H9 (cell line): Measurements from ENCODE around the gene PACSIN2. TPM values are rescaled to one million over a fixed set of nuclear protein-coding genes. Genes with fewer than 3 reads are reported as not detected.
"Not testable (repeated sequence)": the region's sequence is repeated elsewhere in the genome, so short reads cannot be mapped to it uniquely, and the experiment has no call there.

ENCODE experiments used
- DNase-seq: peaks from one replicate; pipeline ENCODE4 v3.0.0-alpha.2; 2017
- H2AFZ ChIP-seq: one replicate; pipeline ENCODE4 v1.6.1; 2013; ENCODE audit warnings: mild to moderate bottlenecking, low read length, control low read depth, moderate library complexity
- H2AK5ac ChIP-seq: 2 replicates; pipeline ENCODE4 v1.6.1; 2013; ENCODE audit warnings: low read length, control low read depth, mixed read lengths; ENCODE audit not compliant: insufficient read length
- H2BK120ac ChIP-seq: one replicate; pipeline ENCODE4 v1.6.1; 2013; ENCODE audit warnings: low read depth, mild to moderate bottlenecking, low read length, control low read depth, inconsistent platforms; ENCODE audit not compliant: poor library complexity, severe bottlenecking
- H2BK12ac ChIP-seq: 2 replicates; pipeline ENCODE4 v1.6.1; 2013; ENCODE audit warnings: low read length, control low read depth, mixed read lengths, low read depth; ENCODE audit not compliant: insufficient read length
- H2BK15ac ChIP-seq: 2 replicates; pipeline ENCODE4 v1.6.1; 2013; ENCODE audit warnings: low read depth, low read length, control low read depth
- H2BK20ac ChIP-seq: one replicate; pipeline ENCODE4 v1.6.1; 2013; ENCODE audit warnings: low read depth, mild to moderate bottlenecking, low read length, control low read depth, inconsistent platforms; ENCODE audit not compliant: poor library complexity, severe bottlenecking
- H2BK5ac ChIP-seq: 2 replicates; pipeline ENCODE4 v1.6.1; 2013; ENCODE audit warnings: low read length, control low read depth, mixed read lengths; ENCODE audit not compliant: insufficient read length
- H3K14ac ChIP-seq: 2 replicates; pipeline ENCODE4 v1.6.1; 2013; ENCODE audit warnings: low read length, control low read depth; ENCODE audit not compliant: insufficient read depth
- H3K18ac ChIP-seq: 2 replicates; pipeline ENCODE4 v1.6.1; 2013; ENCODE audit warnings: low read depth, mild to moderate bottlenecking, mixed read lengths, low read length, control low read depth; ENCODE audit not compliant: insufficient read length
- H3K23ac ChIP-seq: 2 replicates; pipeline ENCODE4 v1.6.1; 2013; ENCODE audit warnings: low read length, control low read depth, mixed read lengths, low read depth; ENCODE audit not compliant: insufficient read length
- H3K23me2 ChIP-seq: 2 replicates; pipeline ENCODE4 v1.6.1; 2013; ENCODE audit warnings: low read depth, mild to moderate bottlenecking, mixed read lengths, low read length, control low read depth; ENCODE audit not compliant: insufficient read length, poor library complexity, severe bottlenecking
- H3K27ac ChIP-seq: 2 replicates; pipeline ENCODE4 v1.5.1; 2013; ENCODE audit warnings: low read length, control low read depth, mixed read lengths, low read depth; ENCODE audit not compliant: insufficient read length
- H3K27me3 ChIP-seq: 2 replicates; pipeline ENCODE4 v1.6.1; 2013; ENCODE audit warnings: low read length, control low read depth, inconsistent platforms; ENCODE audit not compliant: insufficient read depth
- H3K4ac ChIP-seq: 2 replicates; pipeline ENCODE4 v1.6.1; 2013; ENCODE audit warnings: low read depth, mild to moderate bottlenecking, control low read depth, inconsistent platforms, low read length, moderate library complexity
- H3K4me1 ChIP-seq: 2 replicates; pipeline ENCODE4 v1.6.1; 2013; ENCODE audit warnings: low read length, control low read depth, inconsistent platforms; ENCODE audit not compliant: insufficient read depth
- H3K4me2 ChIP-seq: 2 replicates; pipeline ENCODE4 v1.6.1; 2013; ENCODE audit warnings: low read length, control low read depth, mixed read lengths; ENCODE audit not compliant: insufficient read length, insufficient read depth
- H3K56ac ChIP-seq: 2 replicates; pipeline ENCODE4 v1.6.1; 2013; ENCODE audit warnings: low read depth, mild to moderate bottlenecking, mixed read lengths, low read length, control low read depth; ENCODE audit not compliant: insufficient read length
- H3K79me1 ChIP-seq: 2 replicates; pipeline ENCODE4 v1.6.1; 2013; ENCODE audit warnings: low read depth, mild to moderate bottlenecking, moderate library complexity, low read length, control low read depth, inconsistent platforms; ENCODE audit not compliant: insufficient read depth, poor library complexity, severe bottlenecking
- H3K79me2 ChIP-seq: 2 replicates; pipeline ENCODE4 v1.6.1; 2013; ENCODE audit warnings: low read length, control low read depth, inconsistent platforms; ENCODE audit not compliant: insufficient read depth
- H3K9ac ChIP-seq: 2 replicates; pipeline ENCODE4 v1.6.1; 2013; ENCODE audit warnings: low read length, control low read depth, mixed read lengths; ENCODE audit not compliant: insufficient read length; ENCODE audit errors: extremely low read depth
- H3K9me3 ChIP-seq: one replicate; pipeline ENCODE4 v1.6.1; 2013; ENCODE audit warnings: low read depth, low read length, inconsistent platforms; ENCODE audit not compliant: control insufficient read depth
- H3T11ph ChIP-seq: one replicate; pipeline ENCODE4 v1.6.1; 2013; ENCODE audit warnings: mild to moderate bottlenecking, low read length, control low read depth, inconsistent platforms
- H4K20me1 ChIP-seq: one replicate; pipeline ENCODE4 v1.6.1; 2013; ENCODE audit not compliant: control insufficient read depth, insufficient read length, insufficient read depth
- H4K5ac ChIP-seq: 2 replicates; pipeline ENCODE4 v1.6.1; 2013; ENCODE audit warnings: low read depth, mild to moderate bottlenecking, mixed read lengths, low read length, control low read depth; ENCODE audit not compliant: insufficient read length
- H4K8ac ChIP-seq: replicated peaks from 2 replicates; pipeline ENCODE4 v1.6.1; 2013; ENCODE audit warnings: low read length, control low read depth, mixed read lengths, low read depth; ENCODE audit not compliant: insufficient read length
- H4K91ac ChIP-seq: 2 replicates; pipeline ENCODE4 v1.6.1; 2013; ENCODE audit warnings: low read depth, mild to moderate bottlenecking, moderate library complexity, mixed read lengths, low read length, control low read depth; ENCODE audit not compliant: insufficient read length
- H3K27ac Mint-ChIP-seq, 3 experiments: 2 replicates in 2 of 3; 3 replicates in 1 of 3; pipeline ENCODE4 v1.8.0; 2020 to 2021; ENCODE audit warnings: mixed read lengths in 3 of 3, mild to moderate bottlenecking in 1 of 3, moderate library complexity in 1 of 3
- H3K27me3 Mint-ChIP-seq: 2 replicates; pipeline ENCODE4 v1.8.0; 2021; ENCODE audit warnings: low read depth, mild to moderate bottlenecking, moderate library complexity, mixed read lengths
- H3K36me3 Mint-ChIP-seq, 3 experiments: 2 replicates in 2 of 3; 3 replicates in 1 of 3; pipeline ENCODE4 v1.8.0; 2020 to 2021; ENCODE audit warnings: low read depth in 3 of 3, mixed read lengths in 3 of 3; ENCODE audit not compliant: insufficient read depth in 1 of 3
- H3K4me1 Mint-ChIP-seq, 2 experiments: 2 replicates each; pipeline ENCODE4 v1.8.0; 2020; ENCODE audit warnings: mixed read lengths in 2 of 2
- H3K4me3 Mint-ChIP-seq, 2 experiments: 2 replicates in 1 of 2; 3 replicates in 1 of 2; pipeline ENCODE4 v1.8.0; 2020 to 2021; ENCODE audit warnings: mild to moderate bottlenecking in 2 of 2, mixed read lengths in 2 of 2, moderate library complexity in 1 of 2
- H3K9me3 Mint-ChIP-seq, 2 experiments: 2 replicates in 1 of 2; 3 replicates in 1 of 2; pipeline ENCODE4 v1.8.0; 2020; ENCODE audit warnings: mild to moderate bottlenecking in 2 of 2, mixed read lengths in 2 of 2, moderate library complexity in 1 of 2
- CTCF ChIP-seq: fragments of 200-600 bp; sonication (generic); conservative IDR thresholded peaks from 3 replicates; pipeline ENCODE4 v1.8.0; 2021; ENCODE audit warnings: antibody characterized with exemption, mild to moderate bottlenecking
- WGBS: extraction: QIAGEN DNeasy Blood & Tissue Kit; methylation state at CpG from one replicate; pipeline ENCODE4 v1.1.7; 2013; ENCODE audit warnings: missing lambda C conversion rate, low lambda C conversion rate, mixed read lengths; ENCODE audit not compliant: insufficient read length; ENCODE audit errors: extremely low coverage; 5-methylcytosine and 5-hydroxymethylcytosine counted together
- total RNA-seq: library from RNA; stranded (reverse); gene quantifications from 2 replicates; pipeline ENCODE4 v1.2.1, GENCODE V29; 2021

The PACSIN2 gene
- total RNA-seq, 1 experiment from 2014 or later = 62.3 TPM

- Histone ChIP-seq H2BK15ac (no peak overlapping the region), H4K91ac (no peak overlapping the region), H2AFZ (no peak overlapping the region), H3K23ac (no peak overlapping the region), H3K79me1 (no peaks in the 10 kb centered on the region), H3K79me2 (peaks cover 4% of the 10 kb centered on the region; the same call in 1 of the 2 replicates), H4K8ac (no peak overlapping the region), H4K20me1 (no peaks in the 10 kb centered on the region), H2AK5ac (no peak overlapping the region), H3K27me3 (no peaks in the 10 kb centered on the region), H3K27ac (no peak overlapping the region), H2BK5ac (no peak overlapping the region), H3K18ac (no peak overlapping the region), H3K4me1 (peaks cover 4% of the 10 kb centered on the region; the same call in 1 of the 2 replicates), H2BK20ac (no peak overlapping the region), H3K9ac (no peak overlapping the region), H3K23me2 (no peaks in the 10 kb centered on the region), H3K14ac (no peak overlapping the region), H4K5ac (no peak overlapping the region), H3K56ac (no peak overlapping the region), H3T11ph (no peak overlapping the region), H3K4me2 (no peak overlapping the region), H2BK12ac (no peak overlapping the region), H3K4ac (no peak overlapping the region), H2BK120ac (no peak overlapping the region), H3K9me3 (no peaks in the 10 kb centered on the region)
- H3K27me3 Mint-ChIP-seq = no peaks in the 10 kb centered on the region
- H3K36me3 Mint-ChIP-seq = peaks cover 0 to 6% (median 3%) of the 10 kb centered on the region in 3 experiments; a peak in 3 of 7 replicates
- no peak for TF ChIP-seq CTCF
- H3K4me3 Mint-ChIP-seq = no peak overlapping the region
- H3K4me1 Mint-ChIP-seq = peaks cover 40 to 44% of the 10 kb centered on the region in 2 experiments
- DNase-seq = no peak
- no peaks in the 10 kb centered on the region for H3K9me3 Mint-ChIP-seq
- WGBS = no CpG with 5 or more reads among the region's 4 CpGs
- no peak overlapping the region for H3K27ac Mint-ChIP-seq
These were observed 96.4 kb downstream of the PACSIN2 start for GRCh38 chr22:42918500-42918899.

GRCh38 chr22:42917358-42917757 lies 97.6 kb downstream of the PACSIN2 start:
- H3T11ph ChIP-seq, H3K79me1 ChIP-seq, H3K79me2 ChIP-seq, H4K91ac ChIP-seq, H3K56ac ChIP-seq, H3K4me1 ChIP-seq, H3K4ac ChIP-seq, DNase-seq, H2AK5ac ChIP-seq, H3K9ac ChIP-seq, H3K27me3 Mint-ChIP-seq, H2BK5ac ChIP-seq, H3K9me3 Mint-ChIP-seq, H3K23ac ChIP-seq, H3K14ac ChIP-seq, H3K27me3 ChIP-seq, H3K18ac ChIP-seq, H2BK120ac ChIP-seq, H3K4me2 ChIP-seq, H2AFZ ChIP-seq, H4K8ac ChIP-seq, H2BK15ac ChIP-seq, H3K4me3 Mint-ChIP-seq, H3K27ac Mint-ChIP-seq, H2BK20ac ChIP-seq, H3K23me2 ChIP-seq, H3K36me3 Mint-ChIP-seq, H4K5ac ChIP-seq, H4K20me1 ChIP-seq, H2BK12ac ChIP-seq, H3K27ac ChIP-seq, H3K9me3 ChIP-seq: not testable (repeated sequence)
- peaks cover 33 to 36% of the 10 kb centered on the region in 2 experiments for H3K4me1 Mint-ChIP-seq
- no CpG with 5 or more reads among the region's 6 CpGs for WGBS
